ENCODE results near the gene CALM1. TPM values are rescaled to one million over a fixed set of nuclear protein-coding genes. Genes with fewer than 3 reads are reported as not detected.

The CALM1 gene
- total RNA-seq, 2 donors from 2014 or later, result 594 to 651 TPM

- no peak for ATAC-seq (replicated peaks)
- no peak overlapping the region for H3K4me3 Mint-ChIP-seq
- H3K27ac Mint-ChIP-seq, result no peak overlapping the region
- H3K36me3 Mint-ChIP-seq (ENCODE audit: low read depth), result no peaks in the 10 kb centered on the region
- H3K9me3 Mint-ChIP-seq, result no peaks in the 10 kb centered on the region
- H3K4me1 Mint-ChIP-seq, result peaks cover 3% of the 10 kb centered on the region
- peaks cover 4% of the 10 kb centered on the region for H3K27me3 Mint-ChIP-seq
These were observed 32.9 kb downstream of the CALM1 start for GRCh38 chr14:90429754-90430153.

GRCh38 chr14:90434370-90435020, 37.7 kb downstream of the CALM1 start:
- Mint-ChIP-seq H3K36me3 (ENCODE audit: low read depth) (no peaks in the 10 kb centered on the region), H3K27ac (no peak overlapping the region), H3K9me3 (no peaks in the 10 kb centered on the region), H3K4me3 (no peak overlapping the region), H3K4me1 (no peaks in the 10 kb centered on the region), H3K27me3 (peaks cover 4% of the 10 kb centered on the region)
- ATAC-seq (replicated peaks), result no peak

GRCh38 chr14:90438841-90439240, 42.0 kb downstream of the CALM1 start:
- H3K4me1 Mint-ChIP-seq, result no peaks in the 10 kb centered on the region
- no peak overlapping the region for H3K27ac Mint-ChIP-seq
- no peak overlapping the region for H3K4me3 Mint-ChIP-seq
- H3K9me3 Mint-ChIP-seq, result no peaks in the 10 kb centered on the region
- H3K27me3 Mint-ChIP-seq, result peaks cover 9% of the 10 kb centered on the region
- no peaks in the 10 kb centered on the region for H3K36me3 Mint-ChIP-seq (ENCODE audit: low read depth)
- no peak for ATAC-seq (replicated peaks)

GRCh38 chr14:90440021-90440451, 43.2 kb downstream of the CALM1 start:
- Mint-ChIP-seq H3K4me1 (no peaks in the 10 kb centered on the region), H3K9me3 (no peaks in the 10 kb centered on the region), H3K27me3 (peaks cover 5% of the 10 kb centered on the region), H3K27ac (no peak overlapping the region), H3K36me3 (ENCODE audit: low read depth) (no peaks in the 10 kb centered on the region), H3K4me3 (no peak overlapping the region)
- no peak for ATAC-seq (replicated peaks)

- ATAC-seq (replicated peaks), result no peak
- Mint-ChIP-seq H3K9me3 (no peaks in the 10 kb centered on the region), H3K27ac (no peak overlapping the region), H3K4me3 (no peak overlapping the region), H3K27me3 (peaks cover 5% of the 10 kb centered on the region), H3K4me1 (no peaks in the 10 kb centered on the region), H3K36me3 (ENCODE audit: low read depth) (no peaks in the 10 kb centered on the region)
These were observed 43.8 kb downstream of the CALM1 start for GRCh38 chr14:90440592-90440991.

- Mint-ChIP-seq H3K4me3 (no peak overlapping the region), H3K27me3 (peaks cover 9% of the 10 kb centered on the region), H3K27ac (no peak overlapping the region), H3K4me1 (no peaks in the 10 kb centered on the region), H3K36me3 (ENCODE audit: low read depth) (no peaks in the 10 kb centered on the region), H3K9me3 (no peaks in the 10 kb centered on the region)
- ATAC-seq (replicated peaks), result no peak
These were observed 45.6 kb downstream of the CALM1 start for GRCh38 chr14:90442388-90442787.

GRCh38 chr14:90443161-90444076, 46.6 kb downstream of the CALM1 start:
- Mint-ChIP-seq H3K4me1 (no peaks in the 10 kb centered on the region), H3K4me3 (no peak overlapping the region)

GRCh38 chr14:90444077-90444696, 47.4 kb downstream of the CALM1 start:
- no peak for ATAC-seq (replicated peaks)
- H3K4me1 Mint-ChIP-seq, result no peaks in the 10 kb centered on the region
- H3K36me3 Mint-ChIP-seq (ENCODE audit: low read depth), result no peaks in the 10 kb centered on the region
- no peak overlapping the region for H3K27ac Mint-ChIP-seq
- no peak overlapping the region for H3K4me3 Mint-ChIP-seq
- no peaks in the 10 kb centered on the region for H3K9me3 Mint-ChIP-seq
- peaks cover 9% of the 10 kb centered on the region for H3K27me3 Mint-ChIP-seq

More at GRCh38 chr14:90443161-90444076, 46.6 kb downstream of the CALM1 start:
- Mint-ChIP-seq H3K27ac (no peak overlapping the region), H3K36me3 (ENCODE audit: low read depth) (no peaks in the 10 kb centered on the region), H3K9me3 (no peaks in the 10 kb centered on the region), H3K27me3 (peaks cover 9% of the 10 kb centered on the region)
- ATAC-seq (replicated peaks), result no peak

GRCh38 chr14:90445011-90445410, 48.2 kb downstream of the CALM1 start:
- Mint-ChIP-seq H3K4me1 (no peaks in the 10 kb centered on the region), H3K27ac (no peak overlapping the region), H3K36me3 (ENCODE audit: low read depth) (no peaks in the 10 kb centered on the region), H3K9me3 (no peaks in the 10 kb centered on the region), H3K27me3 (peaks cover 9% of the 10 kb centered on the region), H3K4me3 (no peak overlapping the region)
- no peak for ATAC-seq (replicated peaks)

GRCh38 chr14:90446405-90446804, 49.6 kb downstream of the CALM1 start:
- H3K27ac Mint-ChIP-seq, result no peak overlapping the region
- no peak for ATAC-seq (replicated peaks)
- H3K4me3 Mint-ChIP-seq, result no peak overlapping the region
- no peaks in the 10 kb centered on the region for H3K9me3 Mint-ChIP-seq
- H3K27me3 Mint-ChIP-seq, result peaks cover 9% of the 10 kb centered on the region
- no peaks in the 10 kb centered on the region for H3K4me1 Mint-ChIP-seq
- no peaks in the 10 kb centered on the region for H3K36me3 Mint-ChIP-seq (ENCODE audit: low read depth)

GRCh38 chr14:90447720-90448497, 51.1 kb downstream of the CALM1 start:
- H3K4me3 Mint-ChIP-seq, result no peak overlapping the region
- H3K27me3 Mint-ChIP-seq, result peaks cover 4% of the 10 kb centered on the region
- no peaks in the 10 kb centered on the region for H3K4me1 Mint-ChIP-seq
- no peaks in the 10 kb centered on the region for H3K9me3 Mint-ChIP-seq
- no peak for ATAC-seq (replicated peaks)
- H3K27ac Mint-ChIP-seq, result no peak overlapping the region
- no peaks in the 10 kb centered on the region for H3K36me3 Mint-ChIP-seq (ENCODE audit: low read depth)

- no peaks in the 10 kb centered on the region for H3K36me3 Mint-ChIP-seq (ENCODE audit: low read depth)
- H3K4me3 Mint-ChIP-seq, result no peak overlapping the region
- H3K4me1 Mint-ChIP-seq, result no peaks in the 10 kb centered on the region
- peaks cover 4% of the 10 kb centered on the region for H3K27me3 Mint-ChIP-seq
- H3K9me3 Mint-ChIP-seq, result no peaks in the 10 kb centered on the region
- H3K27ac Mint-ChIP-seq, result no peak overlapping the region
- no peak for ATAC-seq (replicated peaks)
These were observed 52.6 kb downstream of the CALM1 start for GRCh38 chr14:90449411-90449810.

- Mint-ChIP-seq H3K27ac (no peak overlapping the region), H3K27me3 (peaks cover 4% of the 10 kb centered on the region), H3K9me3 (no peaks in the 10 kb centered on the region), H3K4me3 (no peak overlapping the region), H3K4me1 (no peaks in the 10 kb centered on the region), H3K36me3 (ENCODE audit: low read depth) (no peaks in the 10 kb centered on the region)
- no peak for ATAC-seq (replicated peaks)
These were observed 53.3 kb downstream of the CALM1 start for GRCh38 chr14:90450151-90450550.

- ATAC-seq (replicated peaks), result no peak
These were observed 53.8 kb downstream of the CALM1 start for GRCh38 chr14:90450667-90451066.

More at GRCh38 chr14:90450667-90451066, 53.8 kb downstream of the CALM1 start:
- H3K27ac Mint-ChIP-seq, result no peak overlapping the region
- H3K9me3 Mint-ChIP-seq, result no peaks in the 10 kb centered on the region
- peaks cover 4% of the 10 kb centered on the region for H3K27me3 Mint-ChIP-seq
- H3K36me3 Mint-ChIP-seq (ENCODE audit: low read depth), result no peaks in the 10 kb centered on the region
- no peak overlapping the region for H3K4me3 Mint-ChIP-seq
- no peaks in the 10 kb centered on the region for H3K4me1 Mint-ChIP-seq
